Endodermal cell (in vitro differentiated cells): ENCODE results near the gene TANGO2. TPM values are rescaled to one million over a fixed set of nuclear protein-coding genes. Genes with fewer than 3 reads are reported as not detected.

Source experiments
- DNase-seq: peaks from one replicate; pipeline ENCODE4 v3.0.0-alpha.2; 2017
- H3K27ac ChIP-seq: 2 replicates; pipeline ENCODE4 v1.5.1; 2013; ENCODE audit warnings: mild to moderate bottlenecking, low read depth, low read length, moderate library complexity
- H3K27me3 ChIP-seq: 2 replicates; pipeline ENCODE4 v1.6.1; 2013; ENCODE audit warnings: mild to moderate bottlenecking, low read length, moderate library complexity; ENCODE audit not compliant: insufficient read depth, control insufficient read depth, poor library complexity, severe bottlenecking
- H3K36me3 ChIP-seq: 2 replicates; pipeline ENCODE4 v1.7.0; 2013; ENCODE audit warnings: mild to moderate bottlenecking, low read length, moderate library complexity; ENCODE audit not compliant: control insufficient read depth, insufficient read depth
- H3K4me1 ChIP-seq: one replicate; pipeline ENCODE4 v1.7.0; 2013; ENCODE audit warnings: low read length; ENCODE audit not compliant: control insufficient read depth, insufficient read depth
- H3K4me3 ChIP-seq: 2 replicates; pipeline ENCODE4 v1.5.1; 2013; ENCODE audit warnings: mild to moderate bottlenecking, low read length, moderate library complexity
- H3K9ac ChIP-seq: 2 replicates; pipeline ENCODE4 v1.6.1; 2013; ENCODE audit warnings: mild to moderate bottlenecking, low read length, moderate library complexity; ENCODE audit not compliant: poor library complexity, severe bottlenecking; ENCODE audit errors: extremely low read depth
- H3K9me3 ChIP-seq: 2 replicates; pipeline ENCODE4 v1.6.1; 2013; ENCODE audit warnings: mild to moderate bottlenecking, low read length, moderate library complexity; ENCODE audit not compliant: control insufficient read depth
- H3K27ac Mint-ChIP-seq: 2 replicates; pipeline ENCODE4 v1.8.0; 2020; ENCODE audit warnings: mixed read lengths
- H3K27me3 Mint-ChIP-seq: 2 replicates; pipeline ENCODE4 v1.8.0; 2021; ENCODE audit warnings: mild to moderate bottlenecking, mixed read lengths; ENCODE audit not compliant: insufficient read depth
- H3K36me3 Mint-ChIP-seq: 2 replicates; pipeline ENCODE4 v1.8.0; 2020; ENCODE audit warnings: low read depth, mixed read lengths
- H3K4me1 Mint-ChIP-seq: 2 replicates; pipeline ENCODE4 v1.8.0; 2020; ENCODE audit warnings: mixed read lengths
- H3K4me3 Mint-ChIP-seq: 2 replicates; pipeline ENCODE4 v1.8.0; 2020; ENCODE audit warnings: mild to moderate bottlenecking, moderate library complexity, mixed read lengths
- H3K9me3 Mint-ChIP-seq: 2 replicates; pipeline ENCODE4 v1.8.0; 2020; ENCODE audit warnings: mild to moderate bottlenecking, mixed read lengths
- CTCF ChIP-seq: fragments of 200-600 bp; sonication (generic); conservative IDR thresholded peaks from 2 replicates; pipeline ENCODE4 v1.5.0; 2021; ENCODE audit warnings: antibody characterized with exemption, mild to moderate bottlenecking
- WGBS, 2 experiments: methylation state at CpG; one replicate each; pipeline versions ENCODE4 v1.1.5 to v1.1.7; 2013; ENCODE audit warnings: missing lambda C conversion rate in 2 of 2, mixed read lengths in 1 of 2; ENCODE audit not compliant: insufficient coverage in 1 of 2, insufficient read length in 1 of 2; 5-methylcytosine and 5-hydroxymethylcytosine counted together
- total RNA-seq, 2 donors: library from RNA; stranded (reverse); fragmentation: NEBNext Ultra II Directional in 1 of 2; extraction: Animal tissue kit (Norgen Biotek cat#: 25700) in 1 of 2; gene quantifications; 2 replicates in 1 of 2; 3 replicates in 1 of 2; pipeline ENCODE4 v1.2.1, GENCODE V29; 2021

The TANGO2 gene
- total RNA-seq, 2 donors from 2014 or later: 19.9 to 21.8 TPM

- H3K36me3 ChIP-seq: peaks cover 9% of the 10 kb centered on the region
- 94 to 96% methylated on average over 15 to 25 of the region's 25 CpGs for WGBS, 2 experiments
- no peaks in the 10 kb centered on the region for H3K27me3 ChIP-seq
- Mint-ChIP-seq H3K9me3 (no peaks in the 10 kb centered on the region), H3K4me1 (peaks cover 5% of the 10 kb centered on the region), H3K4me3 (no peak overlapping the region), H3K36me3 (peaks cover 25% of the 10 kb centered on the region), H3K27ac (no peak overlapping the region), H3K27me3 (no peaks in the 10 kb centered on the region)
- TF ChIP-seq CTCF: no peak
- no peak overlapping the region for H3K9ac ChIP-seq
- no peaks in the 10 kb centered on the region for H3K4me1 ChIP-seq
- H3K27ac ChIP-seq: no peak overlapping the region
- no peak overlapping the region for H3K4me3 ChIP-seq
- DNase-seq: no peak
- H3K9me3 ChIP-seq: no peaks in the 10 kb centered on the region
Measured at GRCh38 chr22:20036535-20037392, 15.9 kb downstream of the TANGO2 start.

GRCh38 chr22:20037419-20037818, 16.5 kb downstream of the TANGO2 start:
- no peak for DNase-seq
- 80 to 89% methylated on average over 3 of the region's 3 CpGs for WGBS, 2 experiments
- Histone ChIP-seq H3K9ac (no peak overlapping the region), H3K27ac (no peak overlapping the region), H3K36me3 (peaks cover 9% of the 10 kb centered on the region), H3K4me1 (no peaks in the 10 kb centered on the region), H3K9me3 (no peaks in the 10 kb centered on the region), H3K27me3 (no peaks in the 10 kb centered on the region), H3K4me3 (no peak overlapping the region)
- Mint-ChIP-seq H3K4me3 (no peak overlapping the region), H3K27ac (peak overlapping the region; percentile 5), H3K36me3 (peaks cover 25% of the 10 kb centered on the region), H3K4me1 (peaks cover 5% of the 10 kb centered on the region), H3K9me3 (no peaks in the 10 kb centered on the region), H3K27me3 (no peaks in the 10 kb centered on the region)
- no peak for TF ChIP-seq CTCF

- H3K9ac ChIP-seq: no peak overlapping the region
- no peaks in the 10 kb centered on the region for H3K4me1 ChIP-seq
- peaks cover 5% of the 10 kb centered on the region for H3K4me1 Mint-ChIP-seq
- no peak for TF ChIP-seq CTCF
- no peaks in the 10 kb centered on the region for H3K27me3 Mint-ChIP-seq
- H3K27ac Mint-ChIP-seq: no peak overlapping the region
- peaks cover 30% of the 10 kb centered on the region for H3K36me3 Mint-ChIP-seq
- no peak overlapping the region for H3K4me3 ChIP-seq
- 92 to 100% methylated on average over 6 to 7 of the region's 7 CpGs for WGBS, 2 experiments
- H3K27ac ChIP-seq: no peak overlapping the region
- H3K9me3 ChIP-seq: no peaks in the 10 kb centered on the region
- no peak overlapping the region for H3K4me3 Mint-ChIP-seq
- DNase-seq: no peak
- H3K36me3 ChIP-seq: peaks cover 9% of the 10 kb centered on the region
- H3K27me3 ChIP-seq: no peaks in the 10 kb centered on the region
- H3K9me3 Mint-ChIP-seq: no peaks in the 10 kb centered on the region
Measured at GRCh38 chr22:20038574-20038973, 17.7 kb downstream of the TANGO2 start.
